ENCODE data around the gene CKMT2.

The CKMT2 gene

GRCh38 chr5:81233080-81233634, at the start of gene CKMT2:
Gene CKMT2, plus strand, starts transcription at chr5:81233322. Its CDS starts 17,811 bp downstream, at chr5:81251133.
- H3K27ac Mint-ChIP-seq, result peak within 1 kb of the TSS; percentile 32
- no peaks in the 10 kb centered on the region for H3K9me3 Mint-ChIP-seq
- no peak for ATAC-seq
- peaks cover 6% of the 10 kb centered on the region for H3K4me1 Mint-ChIP-seq
- no peak within 1 kb of the TSS for H3K4me3 Mint-ChIP-seq
- DNase-seq (ENCODE audit: low spot score in 2 of 2), result no peak
- H3K36me3 Mint-ChIP-seq, result no peaks in the 10 kb centered on the region

- Mint-ChIP-seq H3K36me3 (peaks cover 4% of the 10 kb centered on the region), H3K4me3 (no peak overlapping the region), H3K4me1 (peaks cover 25% of the 10 kb centered on the region), H3K27ac (peak overlapping the region; percentile 62), H3K9me3 (no peaks in the 10 kb centered on the region)
- DNase-seq (ENCODE audit: low spot score in 2 of 2) (no peak), ATAC-seq (no peak)
Measured at GRCh38 chr5:81183811-81184748, 49.0 kb upstream of the CKMT2 start.

DNA sequence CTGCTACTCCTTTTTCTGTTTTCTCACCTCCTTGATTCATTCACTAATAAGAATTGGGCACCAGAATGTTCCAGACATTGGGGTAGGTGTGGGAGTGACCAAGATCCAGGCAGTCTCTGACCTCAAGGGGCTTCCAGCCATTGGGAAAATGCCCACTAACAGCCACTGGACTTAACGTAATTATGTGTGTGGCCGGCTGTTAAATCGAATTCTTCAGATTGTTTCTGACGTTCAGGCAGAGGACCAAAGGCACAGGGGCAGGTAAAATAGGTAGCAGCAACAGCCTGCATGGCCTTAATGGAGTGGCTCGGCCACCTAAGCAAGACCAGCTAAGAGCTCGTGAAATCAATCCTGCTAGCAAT, 48.4 kb upstream of the CKMT2 start:
- no peak for DNase-seq (ENCODE audit: low spot score in 2 of 2)
- peak overlapping the region; percentile 26 for H3K27ac Mint-ChIP-seq
- H3K36me3 Mint-ChIP-seq, result peaks cover 4% of the 10 kb centered on the region
- H3K4me1 Mint-ChIP-seq, result peaks cover 29% of the 10 kb centered on the region
- H3K4me3 Mint-ChIP-seq, result no peak overlapping the region
- no peak for ATAC-seq
- no peaks in the 10 kb centered on the region for H3K9me3 Mint-ChIP-seq

GRCh38 chr5:81187885-81188284, 45.2 kb upstream of the CKMT2 start:
- no peaks in the 10 kb centered on the region for H3K9me3 Mint-ChIP-seq
- H3K27ac Mint-ChIP-seq, result peak overlapping the region; percentile 81
- peak overlapping the region; percentile 18 for H3K4me3 Mint-ChIP-seq
- DNase-seq (ENCODE audit: low spot score in 2 of 2) (no peak), ATAC-seq (no peak)
- H3K4me1 Mint-ChIP-seq, result peaks cover 21% of the 10 kb centered on the region
- peaks cover 4% of the 10 kb centered on the region for H3K36me3 Mint-ChIP-seq

- ATAC-seq (peak; percentile 87), DNase-seq (ENCODE audit: low spot score in 2 of 2) (peak in 1 of 2 donors; percentile 66)
- H3K36me3 Mint-ChIP-seq, result peaks cover 4% of the 10 kb centered on the region
- H3K27ac Mint-ChIP-seq, result peak overlapping the region; percentile 81
- H3K4me1 Mint-ChIP-seq, result peaks cover 18% of the 10 kb centered on the region
- H3K9me3 Mint-ChIP-seq, result no peaks in the 10 kb centered on the region
- peak overlapping the region; percentile 18 for H3K4me3 Mint-ChIP-seq
Measured at GRCh38 chr5:81188962-81189361, 44.2 kb upstream of the CKMT2 start.

- Mint-ChIP-seq H3K4me3 (no peak overlapping the region), H3K36me3 (no peaks in the 10 kb centered on the region), H3K4me1 (peaks cover 24% of the 10 kb centered on the region), H3K9me3 (no peaks in the 10 kb centered on the region), H3K27ac (peak overlapping the region; percentile 81)
- no peak for ATAC-seq
- DNase-seq (ENCODE audit: low spot score in 2 of 2), result no peak
Measured at GRCh38 chr5:81189875-81190498, 43.1 kb upstream of the CKMT2 start.

- Mint-ChIP-seq H3K27ac (no peak overlapping the region), H3K4me1 (peaks cover 26% of the 10 kb centered on the region), H3K4me3 (no peak overlapping the region), H3K9me3 (no peaks in the 10 kb centered on the region), H3K36me3 (no peaks in the 10 kb centered on the region)
- DNase-seq (ENCODE audit: low spot score in 2 of 2), result no peak
- ATAC-seq, result no peak
Measured at GRCh38 chr5:81191726-81192372, 41.3 kb upstream of the CKMT2 start.

- Mint-ChIP-seq H3K27ac (no peak overlapping the region), H3K4me3 (no peak overlapping the region), H3K9me3 (no peaks in the 10 kb centered on the region), H3K4me1 (peaks cover 26% of the 10 kb centered on the region), H3K36me3 (no peaks in the 10 kb centered on the region)
- no peak for ATAC-seq
- DNase-seq (ENCODE audit: low spot score in 2 of 2), result no peak
Measured at GRCh38 chr5:81192373-81192750, 40.8 kb upstream of the CKMT2 start.

- no peak overlapping the region for H3K27ac Mint-ChIP-seq
- H3K36me3 Mint-ChIP-seq, result no peaks in the 10 kb centered on the region
- H3K9me3 Mint-ChIP-seq, result no peaks in the 10 kb centered on the region
- H3K4me1 Mint-ChIP-seq, result peaks cover 8% of the 10 kb centered on the region
- ATAC-seq (peak; percentile 98), DNase-seq (ENCODE audit: low spot score in 2 of 2) (peak; percentile 87 to 90)
- H3K4me3 Mint-ChIP-seq, result peak overlapping the region; percentile 26
Measured at GRCh38 chr5:81194633-81195334, 38.3 kb upstream of the CKMT2 start.

DNA sequence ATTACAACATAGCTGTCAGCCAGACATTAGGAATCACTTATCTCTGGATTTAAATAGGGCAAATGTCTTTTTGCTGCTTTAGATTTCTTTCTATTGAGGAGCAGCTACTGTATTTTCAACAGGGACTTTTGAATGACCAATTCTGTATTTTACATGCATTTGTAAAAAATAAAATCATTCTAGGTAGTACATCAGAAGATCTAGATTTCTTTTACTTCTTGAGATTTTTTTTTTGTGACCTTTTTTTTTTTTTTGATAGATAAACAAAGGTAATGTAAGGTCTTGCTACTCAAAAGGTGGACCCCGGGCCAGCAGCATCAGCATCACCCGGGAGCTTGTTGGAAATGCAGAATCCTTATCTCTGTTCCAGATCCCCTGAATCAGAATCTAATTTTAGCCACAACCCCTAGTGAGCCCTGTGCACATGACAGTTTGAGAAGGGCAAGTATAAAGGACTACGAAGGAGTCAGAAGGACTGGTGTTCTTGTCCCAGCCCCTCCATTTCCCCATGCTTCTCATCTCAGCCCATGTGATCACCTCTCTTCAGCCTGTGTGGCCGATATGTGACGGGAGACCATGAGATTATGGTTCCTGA, 37.7 kb upstream of the CKMT2 start:
- Mint-ChIP-seq H3K36me3 (no peaks in the 10 kb centered on the region), H3K9me3 (no peaks in the 10 kb centered on the region), H3K4me1 (peaks cover 8% of the 10 kb centered on the region), H3K4me3 (peak overlapping the region; percentile 26), H3K27ac (no peak overlapping the region)
- DNase-seq (ENCODE audit: low spot score in 2 of 2) (no peak), ATAC-seq (no peak)

- DNase-seq (ENCODE audit: low spot score in 2 of 2), result no peak
- ATAC-seq, result no peak
- Mint-ChIP-seq H3K4me3 (no peak overlapping the region), H3K27ac (no peak overlapping the region), H3K9me3 (no peaks in the 10 kb centered on the region), H3K4me1 (no peaks in the 10 kb centered on the region), H3K36me3 (peaks cover 18% of the 10 kb centered on the region)
Measured at GRCh38 chr5:81202655-81203054, 30.5 kb upstream of the CKMT2 start.

DNA sequence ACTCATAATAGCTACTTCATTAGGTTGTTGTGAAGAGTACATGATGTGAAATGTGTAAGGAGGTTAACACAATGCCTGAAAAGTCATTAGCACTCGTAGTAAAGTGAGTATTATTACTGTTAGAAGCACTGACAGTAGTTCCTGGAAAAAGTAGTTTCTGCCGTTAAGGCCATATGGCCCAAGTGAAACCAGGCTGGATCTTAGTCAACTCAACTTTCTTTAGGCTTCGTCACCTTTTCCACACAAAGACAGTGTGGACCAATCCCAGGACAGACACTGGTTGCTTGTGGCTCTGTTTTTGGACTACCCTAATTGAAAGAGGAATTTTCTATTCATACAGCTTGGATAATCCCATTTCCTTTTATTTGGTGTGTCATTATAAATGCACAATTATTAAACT, 29.4 kb upstream of the CKMT2 start:
- Mint-ChIP-seq H3K36me3 (peaks cover 24% of the 10 kb centered on the region), H3K9me3 (no peaks in the 10 kb centered on the region), H3K4me1 (no peaks in the 10 kb centered on the region), H3K27ac (no peak overlapping the region), H3K4me3 (no peak overlapping the region)
- no peak for DNase-seq (ENCODE audit: low spot score in 2 of 2)
- ATAC-seq, result peak; percentile 48

- Mint-ChIP-seq H3K36me3 (peaks cover 24% of the 10 kb centered on the region), H3K9me3 (no peaks in the 10 kb centered on the region), H3K4me3 (no peak overlapping the region), H3K4me1 (no peaks in the 10 kb centered on the region), H3K27ac (peak overlapping the region; percentile 9)
- ATAC-seq (no peak), DNase-seq (ENCODE audit: low spot score in 2 of 2) (no peak)
Measured at GRCh38 chr5:81204205-81204604, 28.9 kb upstream of the CKMT2 start.

- no peak overlapping the region for H3K4me3 Mint-ChIP-seq
- DNase-seq (ENCODE audit: low spot score in 2 of 2), result no peak
Measured at GRCh38 chr5:81205058-81205457, 28.1 kb upstream of the CKMT2 start.

More at GRCh38 chr5:81205058-81205457, 28.1 kb upstream of the CKMT2 start:
- Mint-ChIP-seq H3K9me3 (no peaks in the 10 kb centered on the region), H3K4me1 (no peaks in the 10 kb centered on the region), H3K27ac (peak overlapping the region; percentile 70), H3K36me3 (peaks cover 24% of the 10 kb centered on the region)
- ATAC-seq, result no peak

Data from stimulated activated effector memory CD8-positive, alpha-beta T cell treated with anti-CD3 and anti-CD28 coated beads, Interleukin-12 subunit alpha, Interleukin-12 subunit beta, amount 100 ng/mL, for 72 hours (primary cell).